IPS-NIHi7 (cell line): ENCODE results near the gene BTBD10.
"Not testable (repeated sequence)": the region's sequence is repeated elsewhere in the genome, so short reads cannot be mapped to it uniquely, and the experiment has no call there.

Source experiments
- DNase-seq: peaks from one replicate; pipeline ENCODE4 v3.0.0; 2012; ENCODE audit warnings: mixed read lengths; ENCODE audit errors: extremely low spot score

Gene BTBD10

DNA sequence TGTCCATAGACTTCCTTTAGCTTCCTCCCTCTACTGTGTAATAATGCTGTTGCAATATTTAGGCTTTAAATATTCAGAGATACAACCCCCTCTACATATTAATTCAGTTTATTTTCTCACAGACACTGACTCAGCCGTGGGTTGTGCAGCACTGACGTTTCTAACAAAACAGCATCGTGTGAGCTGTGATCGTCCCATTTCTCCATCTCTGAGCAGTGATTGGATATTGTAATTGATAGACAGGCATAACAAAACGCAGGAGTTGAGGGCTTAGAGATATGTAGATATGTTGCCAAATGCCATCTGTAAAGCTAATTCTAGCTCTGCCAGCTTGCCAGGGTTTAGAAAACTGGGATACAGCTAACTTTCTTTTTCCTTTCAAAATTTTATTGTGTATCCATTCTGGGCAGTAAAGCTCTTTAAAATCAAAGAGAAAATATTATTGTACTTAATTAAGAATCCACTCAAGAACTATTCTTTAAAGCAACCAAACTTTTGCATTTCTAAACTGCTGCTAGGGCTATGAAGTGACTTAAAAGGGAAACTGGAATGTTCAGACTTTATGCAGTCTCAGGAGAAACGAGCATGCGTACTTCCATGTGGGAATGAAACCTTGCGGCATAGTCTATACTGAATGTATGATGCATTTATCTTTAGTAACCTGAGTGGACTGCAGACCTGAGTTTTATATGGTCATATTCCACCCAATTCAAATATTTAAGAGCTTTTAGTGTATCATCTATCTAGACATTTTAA lies 22.7 kb downstream of the BTBD10 start:
- DNase-seq: no peak

DNA sequence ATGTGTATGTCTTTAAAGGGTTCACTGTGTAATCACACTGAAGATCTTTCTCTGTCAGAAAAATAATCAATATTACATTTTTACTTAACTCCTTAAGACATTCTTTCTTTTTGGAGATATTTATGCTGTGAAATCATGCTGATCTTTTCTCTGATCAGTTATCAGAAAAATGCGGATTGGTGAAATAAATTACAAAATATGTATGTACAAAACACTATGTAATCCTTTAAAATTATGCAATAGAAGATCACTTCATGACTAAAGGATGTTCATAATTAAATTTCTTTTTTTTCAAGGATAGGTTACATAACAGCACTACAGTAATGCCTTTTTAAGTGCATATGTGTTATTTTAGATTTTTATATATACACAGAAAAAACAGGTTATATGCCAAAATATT lies 24.7 kb downstream of the BTBD10 start:
- DNase-seq: no peak

- not testable (repeated sequence) for DNase-seq
Measured at GRCh38 chr11:13436836-13437235, 26.2 kb downstream of the BTBD10 start.

DNA sequence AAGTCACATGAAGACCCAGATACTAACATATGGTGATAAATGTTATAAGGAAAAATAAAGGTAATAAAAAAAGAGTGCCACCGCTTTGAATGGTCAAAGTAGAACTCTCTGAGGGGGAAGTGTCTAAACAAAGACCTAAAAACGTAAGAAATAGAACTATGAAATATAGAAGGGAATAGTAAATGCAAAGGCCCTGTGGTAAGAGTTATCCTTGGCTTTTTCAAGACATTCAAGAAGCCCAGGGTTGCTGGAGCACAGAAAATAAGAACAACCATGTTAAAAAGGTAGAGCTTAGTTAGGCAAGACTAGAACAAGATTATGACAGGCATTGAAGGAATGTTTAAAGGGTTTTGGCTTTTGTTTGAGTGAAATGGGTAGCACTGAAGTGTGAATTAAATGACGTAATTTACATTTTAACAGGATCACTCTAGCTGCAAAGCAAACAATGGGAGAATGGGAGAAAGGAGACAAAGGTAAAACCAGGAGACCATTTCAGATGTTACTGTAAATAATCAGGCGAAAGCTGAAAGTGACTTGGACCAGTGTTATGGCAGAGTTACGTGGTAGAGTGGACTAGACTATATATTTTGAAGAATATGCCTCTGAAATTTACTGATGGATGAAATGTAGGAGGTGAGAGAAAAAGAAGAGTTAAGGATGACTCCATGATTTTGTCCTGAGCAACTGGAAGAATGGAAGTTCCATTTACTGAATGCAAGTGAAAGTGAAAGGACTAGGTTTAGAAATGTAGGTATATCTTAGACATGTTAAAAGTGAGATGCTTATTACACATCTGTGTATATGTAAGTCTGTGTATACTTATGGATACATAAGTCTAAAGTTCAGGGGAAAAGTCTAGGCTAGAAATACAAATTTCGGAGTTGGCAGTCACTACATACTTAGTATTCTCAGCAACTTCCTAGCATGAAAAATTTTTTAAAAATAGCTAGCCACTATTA lies 28.5 kb downstream of the BTBD10 start:
- DNase-seq: peak; percentile 16

- no peak for DNase-seq
Measured at GRCh38 chr11:13433437-13433836, 29.6 kb downstream of the BTBD10 start.

DNA sequence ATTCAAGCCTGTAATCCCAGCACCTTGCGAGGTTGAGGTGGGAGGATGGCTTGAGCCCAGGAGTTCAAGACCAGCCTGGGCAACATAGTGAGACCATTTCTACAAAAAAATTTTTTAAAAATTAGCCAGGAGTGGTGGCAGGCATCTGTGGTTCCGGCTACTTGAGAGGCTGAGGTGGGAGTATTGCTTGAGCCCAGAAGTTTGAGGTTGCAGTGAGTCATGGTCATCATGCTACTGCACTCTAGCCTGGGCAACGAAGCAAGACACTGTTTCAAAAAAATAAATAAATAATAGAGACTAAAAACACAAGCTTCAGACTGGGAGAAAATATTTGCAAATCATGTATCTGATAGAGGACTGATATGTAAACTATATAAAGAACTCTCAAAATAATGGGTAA lies 33.2 kb downstream of the BTBD10 start:
- DNase-seq: no peak

DNA sequence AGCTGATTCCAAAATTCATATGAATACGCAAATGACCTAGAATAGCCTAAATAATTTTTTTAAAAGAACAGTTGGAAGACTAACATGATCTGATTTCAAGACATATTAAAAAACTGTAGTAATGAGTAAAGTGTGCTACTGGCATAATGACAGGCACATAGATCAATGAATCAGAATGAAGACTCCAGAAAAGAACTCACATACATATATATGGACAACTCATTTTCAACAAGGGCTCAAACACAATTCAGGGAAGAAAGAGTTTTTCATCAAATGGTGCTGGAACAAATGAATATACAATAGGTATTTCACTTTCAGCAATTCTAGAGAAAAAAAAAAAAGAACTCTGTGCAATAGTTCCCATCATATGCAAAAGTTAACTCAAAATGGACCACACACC lies 33.7 kb downstream of the BTBD10 start:
- no peak for DNase-seq

- no peak for DNase-seq
Measured at GRCh38 chr11:13427440-13427839, 35.6 kb downstream of the BTBD10 start.

DNA sequence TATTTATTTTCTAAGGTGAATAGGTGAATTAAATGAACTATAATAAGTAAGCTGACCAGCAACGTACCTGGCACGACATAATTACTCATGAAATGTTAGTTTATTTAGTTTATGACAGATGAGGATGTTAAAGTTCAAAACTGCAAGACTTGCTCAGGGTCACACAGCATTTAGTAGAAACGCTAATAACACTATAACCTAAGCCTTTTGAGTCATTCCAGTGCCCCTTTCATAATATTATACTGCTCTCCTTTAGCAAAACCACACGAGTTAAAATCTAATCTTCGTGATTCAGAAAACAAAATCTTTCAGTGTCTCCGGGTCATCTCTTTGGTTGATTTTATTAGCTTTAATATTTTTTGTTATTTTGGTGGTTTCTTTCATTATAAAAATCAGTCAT lies 39.6 kb downstream of the BTBD10 start:
- no peak for DNase-seq

- no peak for DNase-seq
Measured at GRCh38 chr11:13421561-13421960, 41.5 kb downstream of the BTBD10 start.

DNA sequence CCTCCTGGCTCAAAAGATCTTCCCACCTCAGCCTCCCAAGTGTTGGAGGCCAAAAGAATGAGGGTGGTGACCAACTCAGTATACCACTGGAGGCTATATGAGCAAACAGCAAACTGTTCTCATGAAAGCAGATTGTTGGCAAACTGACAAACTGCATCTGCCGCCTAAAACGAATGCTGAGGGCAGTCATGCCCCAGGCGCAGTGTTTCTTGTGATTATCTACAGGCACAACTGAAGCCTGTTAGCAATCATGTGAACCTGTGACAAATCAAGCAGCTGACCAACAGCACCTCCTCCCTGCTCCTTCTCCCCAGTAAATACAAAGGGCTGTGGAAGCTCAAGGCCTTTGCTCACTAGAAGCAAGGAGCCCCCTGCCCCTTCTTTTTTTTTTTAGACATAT lies 47.8 kb downstream of the BTBD10 start:
- DNase-seq: no peak

DNA sequence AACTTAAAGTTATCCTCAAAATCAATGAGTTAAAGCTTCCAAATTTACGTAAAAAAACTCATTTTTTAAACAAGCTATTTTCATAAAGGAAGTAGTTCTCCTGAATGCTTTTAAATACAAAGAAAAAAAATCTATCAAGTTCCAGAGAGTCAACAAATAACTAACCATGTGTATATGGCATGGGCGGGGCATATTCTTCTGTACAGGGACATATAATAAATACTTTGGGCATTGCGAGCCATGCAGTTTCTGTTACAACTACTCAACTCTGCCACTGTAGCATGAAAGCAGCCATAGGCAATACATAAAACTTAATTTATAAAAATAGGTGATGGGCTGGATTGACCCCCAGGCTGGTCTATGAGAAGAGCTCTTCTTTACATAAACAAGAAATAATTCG lies 57.8 kb downstream of the BTBD10 start:
- no peak for DNase-seq

- not testable (repeated sequence) for DNase-seq
Measured at GRCh38 chr11:13398335-13398734, 64.7 kb downstream of the BTBD10 start.

DNA sequence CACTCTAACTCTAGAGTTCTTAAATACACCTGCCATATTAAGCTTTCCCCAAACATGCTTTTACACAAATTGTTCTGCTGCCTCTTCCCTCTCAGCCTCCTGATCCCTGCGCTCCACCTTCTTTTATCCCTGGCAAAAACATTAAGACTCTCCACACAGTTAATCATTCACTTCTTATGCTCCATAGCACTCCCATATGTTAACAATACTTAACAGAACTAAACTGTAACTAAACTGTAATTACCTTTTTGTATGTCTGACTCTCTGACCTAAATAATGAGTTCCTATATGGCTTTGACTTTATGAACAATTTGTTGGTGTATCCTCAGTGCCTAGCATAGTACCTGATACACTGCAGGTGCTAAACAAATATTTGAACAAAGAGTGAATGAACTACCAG lies 71.8 kb downstream of the BTBD10 start:
- DNase-seq: no peak

GRCh38 chr11:13388741-13389140 lies 74.3 kb downstream of the BTBD10 start:
- no peak for DNase-seq

DNA sequence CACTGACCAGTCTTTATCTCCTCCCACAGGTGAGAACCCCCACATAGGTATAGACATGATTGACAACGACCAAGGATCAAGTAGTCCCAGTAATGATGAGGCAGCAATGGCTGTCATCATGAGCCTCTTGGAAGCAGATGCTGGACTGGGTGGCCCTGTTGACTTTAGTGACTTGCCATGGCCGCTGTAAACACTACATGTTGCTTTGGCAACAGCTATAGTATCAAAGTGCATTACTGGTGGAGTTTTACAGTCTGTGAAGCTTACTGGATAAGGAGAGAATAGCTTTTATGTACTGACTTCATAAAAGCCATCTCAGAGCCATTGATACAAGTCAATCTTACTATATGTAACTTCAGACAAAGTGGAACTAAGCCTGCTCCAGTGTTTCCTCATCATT lies 76.5 kb downstream of the BTBD10 start:
- no peak for DNase-seq

DNA sequence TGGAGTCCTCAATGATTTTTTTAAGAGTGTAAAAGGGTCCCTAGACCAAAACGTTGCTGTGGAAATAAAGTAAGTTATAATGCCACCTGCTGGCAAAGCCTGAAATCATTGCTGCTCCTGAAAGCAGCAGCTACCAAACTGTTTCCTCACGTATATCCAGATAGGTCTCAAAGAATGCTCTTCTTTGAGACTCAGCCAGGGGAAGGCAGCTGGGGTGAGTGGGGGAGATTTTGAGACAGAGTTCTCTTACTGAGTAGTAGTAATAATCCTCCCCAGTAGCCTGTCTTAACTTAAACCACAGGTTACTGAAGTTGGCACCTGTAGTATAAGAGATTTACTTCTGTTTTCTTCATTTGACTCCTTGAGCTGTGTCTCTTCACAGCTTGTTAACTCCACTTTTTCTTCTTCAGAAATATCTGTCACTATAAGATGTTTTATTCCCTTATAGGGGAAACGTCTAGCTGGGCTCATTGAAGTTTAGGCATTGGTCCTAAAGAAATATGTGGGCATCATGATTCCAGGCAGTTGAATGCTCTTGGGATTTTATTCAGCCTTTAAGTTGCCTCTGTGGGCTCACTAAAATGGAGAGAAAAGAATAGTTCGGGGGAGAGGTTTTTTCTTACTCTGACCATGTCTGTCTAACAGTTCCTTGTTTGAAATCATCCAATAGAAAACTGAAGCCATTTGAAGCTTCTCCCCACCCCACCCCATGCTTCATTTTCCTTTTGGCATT lies 77.9 kb downstream of the BTBD10 start:
- peak; percentile 65 for DNase-seq

DNA sequence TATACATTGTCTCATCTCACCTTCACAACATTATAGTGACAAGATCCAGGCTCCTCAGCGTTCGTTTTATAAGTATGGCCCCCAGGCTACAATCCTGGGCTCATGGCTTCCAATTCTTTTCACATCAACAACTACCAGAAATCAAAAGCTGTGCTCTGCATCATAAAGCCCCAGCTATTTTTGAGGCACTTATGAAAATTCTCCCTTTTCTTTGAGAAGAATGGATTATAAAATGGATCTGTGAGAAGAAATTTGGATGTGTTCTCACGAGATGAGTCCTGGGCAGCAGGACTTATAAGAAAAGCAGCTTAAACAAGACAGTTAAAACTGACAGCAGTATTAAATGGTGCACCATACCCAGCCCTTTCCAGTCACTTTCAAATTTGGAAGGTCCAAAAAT lies 80.3 kb downstream of the BTBD10 start:
- no peak for DNase-seq

DNA sequence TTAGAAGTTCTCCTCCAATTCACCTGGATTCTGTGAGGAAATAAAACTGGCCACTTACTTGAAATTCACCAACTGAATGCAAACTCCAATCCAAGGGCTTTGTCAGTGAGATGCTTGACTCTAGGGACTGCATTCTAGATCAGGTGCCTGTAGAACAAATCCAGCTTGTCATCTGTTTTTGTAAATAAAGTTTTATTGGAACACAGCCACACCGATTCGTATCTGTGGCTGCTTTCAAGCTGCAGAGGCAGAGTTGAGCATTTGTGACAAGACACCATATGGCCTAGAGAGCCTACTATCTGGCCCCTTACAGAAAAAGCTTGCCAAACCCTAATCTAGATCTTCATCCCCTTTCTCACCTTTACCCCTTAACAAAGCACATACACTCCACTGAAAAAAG lies 82.3 kb downstream of the BTBD10 start:
- DNase-seq: no peak

GRCh38 chr11:13378316-13378715 lies 84.7 kb downstream of the BTBD10 start:
- DNase-seq: no peak

GRCh38 chr11:13376838-13377237 lies 86.2 kb downstream of the BTBD10 start:
- DNase-seq: no peak

DNA sequence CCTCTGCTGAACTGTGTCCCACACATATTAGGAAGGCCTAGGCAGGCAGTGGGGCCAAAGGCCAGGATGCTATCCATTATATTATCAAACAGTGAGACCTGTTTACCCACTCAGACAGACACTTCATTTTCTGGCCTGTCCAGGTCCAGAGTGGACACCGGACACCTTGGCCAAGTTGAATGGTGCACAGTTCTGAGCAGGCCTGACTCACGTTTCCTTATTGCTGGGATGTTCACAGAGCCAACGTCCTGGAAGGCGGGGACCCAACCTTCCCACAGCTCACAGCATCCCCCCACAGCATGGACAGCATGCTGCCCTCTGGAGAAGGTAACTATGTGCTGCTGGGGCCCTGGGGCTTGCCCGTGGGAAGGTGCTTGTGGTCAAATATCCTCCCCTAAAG lies 86.6 kb downstream of the BTBD10 start:
- DNase-seq: no peak
